ENCODE measurements around the gene RANBP3. TPM values are rescaled to one million over a fixed set of nuclear protein-coding genes. Genes with fewer than 3 reads are reported as not detected.

RANBP3 gene
- total and polyA plus RNA-seq, 2 experiments from 2014 or later, result 40.2 to 98.3 TPM

GRCh38 chr19:5999693-6000092 lies 21.8 kb upstream of the RANBP3 start:
- H3K4me2 ChIP-seq, result no peak overlapping the region

GRCh38 chr19:5997371-5997770 lies 19.4 kb upstream of the RANBP3 start:
- H3K27me3 Mint-ChIP-seq (ENCODE audit: insufficient read depth, low read depth, poor library complexity), result peaks cover 16% of the 10 kb centered on the region
- TF ChIP-seq NANOG (IDR thresholded peaks at IDR 0.05; ENCODE audit: borderline replicate concordance), result no peak
- TF ChIP-seq ZNF331 (CRISPR knock-in tag; IDR thresholded peaks at IDR 0.05; ENCODE audit: low read depth), result no peak
- TF ChIP-seq EZH2 (IDR thresholded peaks at IDR 0.05; ENCODE audit: low read depth, unreplicated experiment), result no peak
- peak; percentile 56 to 70 for TF ChIP-seq CTCF (conservative IDR thresholded peaks at IDR 0.05; ENCODE audit: low read depth in 2 of 2)
- TF ChIP-seq ZNF462 (CRISPR knock-in tag; IDR thresholded peaks at IDR 0.05), result no peak
- H3K27ac ChIP-seq (ENCODE audit: low read depth), result no peak overlapping the region
- no peak overlapping the region for H3K4me3 Mint-ChIP-seq
- no peak overlapping the region for H2AFZ ChIP-seq
- no peaks in the 10 kb centered on the region for H3K27me3 ChIP-seq (ENCODE audit: insufficient read depth)
- ATAC-seq (peak; percentile 78), DNase-seq (ENCODE audit: low spot score) (peak; percentile 68)
- H3K36me3 ChIP-seq (ENCODE audit: insufficient read depth), result no peaks in the 10 kb centered on the region
- H3K79me2 ChIP-seq (replicated peaks; ENCODE audit: insufficient read depth), result no peaks in the 10 kb centered on the region
- no peaks in the 10 kb centered on the region for H4K20me1 ChIP-seq (replicated peaks; ENCODE audit: insufficient read depth)
- peaks cover 3% of the 10 kb centered on the region; the same call in 1 of the 3 replicates for H3K36me3 Mint-ChIP-seq (ENCODE audit: low read depth)
- no peak overlapping the region for H3K4me2 ChIP-seq
- H3K27ac Mint-ChIP-seq, result no peak overlapping the region
- 0 out of 2 replicates have a peak, but pooled peaks cover 2% of the 10 kb centered on the region for H3F3A ChIP-seq (replicated peaks; ENCODE audit: low read depth)
- no peak overlapping the region for H3K4me3 ChIP-seq
- peaks cover 6% of the 10 kb centered on the region for H3K9me3 Mint-ChIP-seq
- H3K4me1 ChIP-seq (ENCODE audit: insufficient read depth), result no peaks in the 10 kb centered on the region
- H3K9me2 ChIP-seq (ENCODE audit: insufficient read depth), result no peaks in the 10 kb centered on the region
- no peaks in the 10 kb centered on the region; the same call in 2 of the 3 replicates for H3K4me1 Mint-ChIP-seq

More at GRCh38 chr19:5999693-6000092, 21.8 kb upstream of the RANBP3 start:
- Histone ChIP-seq H3K36me3 (ENCODE audit: insufficient read depth) (no peaks in the 10 kb centered on the region), H2AFZ (no peak overlapping the region), H3K4me1 (ENCODE audit: insufficient read depth) (no peaks in the 10 kb centered on the region), H3K4me3 (no peak overlapping the region), H3K27me3 (ENCODE audit: insufficient read depth) (no peaks in the 10 kb centered on the region), H3K9me2 (ENCODE audit: insufficient read depth) (no peaks in the 10 kb centered on the region), H3K27ac (ENCODE audit: low read depth) (no peak overlapping the region), H3F3A (replicated peaks; ENCODE audit: low read depth) (0 out of 2 replicates have a peak, but pooled peaks cover 2% of the 10 kb centered on the region), H3K79me2 (replicated peaks; ENCODE audit: insufficient read depth) (no peaks in the 10 kb centered on the region), H4K20me1 (replicated peaks; ENCODE audit: insufficient read depth) (no peaks in the 10 kb centered on the region)
- ATAC-seq (no peak), DNase-seq (ENCODE audit: low spot score) (no peak)
- TF ChIP-seq EZH2phosphoT487 (IDR thresholded peaks at IDR 0.05; ENCODE audit: unreplicated experiment) (no peak), STAT1 (IDR thresholded peaks at IDR 0.05; ENCODE audit: unreplicated experiment) (no peak)
- Mint-ChIP-seq H3K9me3 (peaks cover 6% of the 10 kb centered on the region), H3K27ac (no peak overlapping the region), H3K36me3 (ENCODE audit: low read depth) (peaks cover 3% of the 10 kb centered on the region; the same call in 1 of the 3 replicates), H3K27me3 (ENCODE audit: insufficient read depth, low read depth, poor library complexity) (peaks cover 7% of the 10 kb centered on the region), H3K4me1 (no peaks in the 10 kb centered on the region), H3K4me3 (no peak overlapping the region)
